Stomach (tissue), 4 donors: ENCODE data around the gene DCANP1.

Source experiments
- POLR2A ChIP-seq, 4 donors: fragments of 450-650 bp; IDR thresholded peaks; one replicate each; pipeline ENCODE4 v1.6.1; 2016; ENCODE audit warnings: antibody characterized with exemption in 4 of 4, control low read depth in 2 of 4, mild to moderate bottlenecking in 1 of 4, moderate library complexity in 1 of 4
- POLR2AphosphoS5 ChIP-seq, 3 donors: sonication (generic); formaldehyde crosslinking; IDR thresholded peaks; one replicate each; pipeline ENCODE4 v1.6.1; 2016; ENCODE audit warnings: antibody characterized with exemption in 3 of 3

- no peak for TF ChIP-seq POLR2A (IDR thresholded peaks at IDR 0.05)
- no peak for TF ChIP-seq POLR2AphosphoS5 (IDR thresholded peaks at IDR 0.05)
These were observed 30.1 kb downstream of the DCANP1 start for GRCh38 chr5:135417083-135417482.
